ENCODE data around the gene MAST1.
A peak's percentile ranks its signal among the peaks of the same experiment; 100 is the strongest.
"Not testable (repeated sequence)": the region's sequence is repeated elsewhere in the genome, so short reads cannot be mapped to it uniquely, and the experiment has no call there.

The MAST1 gene

DNA sequence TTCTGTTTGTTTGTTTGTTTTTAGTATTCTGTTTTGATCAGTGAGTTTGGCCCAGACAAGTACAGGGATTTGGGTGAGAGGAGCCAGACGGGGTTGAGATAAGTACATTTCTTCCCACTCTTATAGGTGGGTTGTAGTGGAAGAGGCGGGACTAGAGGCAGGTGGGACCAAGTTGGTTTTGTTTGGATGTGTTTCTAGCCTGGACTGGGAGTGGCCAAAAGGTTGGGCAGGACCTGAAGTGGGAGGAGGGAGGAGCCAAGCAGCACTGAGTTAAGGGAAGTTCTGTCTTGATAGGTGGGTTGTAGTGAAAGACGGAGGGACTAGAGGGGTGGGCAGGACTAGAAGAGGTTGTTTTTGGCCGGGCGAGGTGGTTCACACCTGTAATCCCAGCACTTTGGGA, 33.9 kb downstream of the MAST1 start:
- no peak for DNase-seq

DNA sequence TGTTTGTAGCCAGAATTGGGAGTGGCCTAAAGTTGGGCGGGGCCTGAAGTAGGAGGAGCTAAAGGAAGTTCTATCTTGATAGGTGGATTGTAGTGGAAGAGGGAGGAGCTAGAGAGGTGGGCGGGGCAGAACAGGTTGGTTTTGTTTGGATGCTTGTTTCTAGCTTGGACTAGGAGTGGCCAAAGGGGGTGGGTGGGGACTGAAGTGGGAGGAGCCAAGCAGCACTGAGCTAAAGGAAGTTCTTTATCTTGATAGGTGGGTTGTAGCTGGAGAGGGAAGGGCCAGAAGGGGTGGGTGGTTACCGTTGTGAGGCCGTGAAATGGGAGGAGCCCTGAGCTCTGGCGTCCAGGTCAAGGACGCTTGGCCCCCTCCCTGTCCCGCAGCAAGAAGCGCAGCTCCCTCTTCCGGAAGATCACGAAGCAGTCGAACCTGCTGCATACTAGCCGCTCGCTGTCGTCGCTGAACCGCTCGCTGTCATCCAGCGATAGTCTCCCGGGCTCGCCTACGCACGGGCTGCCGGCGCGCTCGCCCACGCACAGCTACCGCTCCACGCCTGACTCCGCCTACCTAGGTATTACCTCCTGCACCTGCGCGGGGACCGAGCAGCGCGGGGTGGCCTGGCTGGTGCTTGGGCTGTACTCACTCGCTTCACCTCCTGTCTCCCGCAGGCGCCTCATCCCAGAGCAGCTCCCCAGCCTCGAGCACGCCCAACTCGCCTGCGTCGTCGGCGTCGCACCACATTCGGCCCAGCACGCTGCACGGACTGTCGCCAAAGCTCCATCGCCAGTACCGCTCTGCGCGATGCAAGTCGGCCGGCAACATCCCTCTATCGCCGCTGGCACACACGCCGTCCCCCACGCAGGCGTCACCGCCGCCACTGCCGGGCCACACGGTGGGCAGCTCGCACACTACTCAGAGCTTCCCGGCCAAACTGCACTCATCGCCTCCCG, 34.9 kb downstream of the MAST1 start:
- DNase-seq, result no peak

DNA sequence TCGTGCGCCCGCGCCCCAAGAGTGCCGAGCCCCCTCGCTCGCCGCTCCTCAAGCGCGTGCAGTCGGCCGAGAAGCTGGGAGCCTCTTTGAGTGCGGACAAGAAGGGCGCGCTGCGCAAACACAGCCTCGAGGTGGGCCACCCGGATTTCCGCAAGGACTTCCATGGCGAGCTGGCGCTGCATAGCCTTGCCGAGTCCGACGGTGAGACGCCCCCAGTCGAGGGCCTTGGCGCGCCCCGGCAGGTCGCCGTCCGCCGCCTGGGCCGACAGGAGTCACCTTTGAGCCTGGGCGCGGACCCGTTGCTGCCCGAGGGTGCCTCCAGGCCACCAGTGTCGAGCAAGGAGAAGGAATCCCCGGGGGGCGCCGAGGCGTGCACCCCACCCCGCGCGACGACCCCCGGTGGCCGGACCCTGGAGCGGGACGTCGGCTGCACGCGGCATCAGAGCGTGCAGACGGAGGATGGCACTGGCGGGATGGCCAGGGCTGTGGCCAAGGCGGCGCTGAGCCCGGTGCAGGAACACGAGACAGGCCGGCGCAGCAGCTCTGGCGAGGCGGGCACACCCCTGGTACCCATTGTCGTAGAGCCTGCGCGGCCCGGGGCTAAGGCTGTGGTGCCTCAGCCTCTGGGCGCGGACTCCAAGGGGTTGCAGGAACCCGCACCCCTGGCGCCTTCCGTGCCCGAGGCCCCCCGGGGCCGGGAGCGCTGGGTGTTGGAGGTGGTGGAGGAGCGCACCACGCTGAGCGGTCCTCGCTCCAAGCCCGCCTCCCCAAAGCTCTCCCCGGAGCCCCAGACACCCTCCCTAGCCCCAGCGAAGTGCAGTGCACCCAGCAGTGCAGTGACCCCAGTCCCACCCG, 35.8 kb downstream of the MAST1 start:
- no peak for DNase-seq

DNA sequence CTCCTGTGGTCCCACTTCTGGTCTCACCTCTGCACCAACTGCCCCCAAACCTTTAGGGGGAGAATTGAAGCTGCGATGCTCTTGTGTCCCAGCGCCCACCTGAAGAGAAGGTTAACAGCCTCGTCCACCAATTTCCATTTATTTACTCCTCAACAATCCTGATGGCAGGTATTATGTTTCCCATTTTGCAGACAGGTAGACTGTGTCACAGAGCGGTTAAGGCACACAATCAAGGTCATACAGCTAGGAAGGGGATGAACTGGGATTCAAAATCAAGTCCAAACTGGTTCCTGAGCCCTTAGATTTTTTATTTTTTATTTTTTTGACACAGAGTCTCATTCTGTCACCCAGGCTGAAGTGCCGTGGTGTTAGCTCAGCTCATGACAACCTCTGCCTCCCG, 36.8 kb downstream of the MAST1 start:
- DNase-seq, result no peak

DNA sequence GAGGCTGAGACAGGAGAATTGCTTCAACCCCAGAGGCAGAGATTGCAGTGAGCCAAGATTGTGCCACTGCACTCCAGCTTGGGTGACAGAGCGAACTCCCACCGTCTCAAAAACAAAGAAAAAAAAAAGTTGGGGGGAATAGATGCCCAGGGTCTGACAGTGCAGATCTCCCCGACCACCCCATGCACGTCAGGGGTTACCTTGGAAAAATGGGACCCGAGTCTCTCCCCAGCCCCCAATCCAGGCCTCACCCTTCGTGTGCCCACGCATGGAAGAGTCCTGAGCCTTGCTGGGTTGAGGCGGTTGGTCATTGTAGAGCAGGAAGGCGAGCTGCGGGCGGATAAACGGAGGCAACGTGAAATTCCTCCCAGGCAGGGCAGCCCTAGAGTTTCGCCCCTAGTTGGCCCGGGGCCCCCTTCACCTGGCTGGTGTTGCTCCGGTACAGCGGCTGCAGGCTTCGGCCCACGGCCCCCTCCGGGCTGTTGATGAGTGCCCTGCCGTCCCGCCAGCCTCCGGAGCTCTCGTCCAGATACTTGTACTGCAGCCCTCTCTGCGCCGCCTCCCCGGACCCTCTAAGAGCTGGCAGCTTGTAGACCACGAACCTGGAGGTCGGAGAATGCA, 42.3 kb downstream of the MAST1 start:
- DNase-seq, result peak in 7 of 14 donors; percentile 33 to 66 (median 48)

DNA sequence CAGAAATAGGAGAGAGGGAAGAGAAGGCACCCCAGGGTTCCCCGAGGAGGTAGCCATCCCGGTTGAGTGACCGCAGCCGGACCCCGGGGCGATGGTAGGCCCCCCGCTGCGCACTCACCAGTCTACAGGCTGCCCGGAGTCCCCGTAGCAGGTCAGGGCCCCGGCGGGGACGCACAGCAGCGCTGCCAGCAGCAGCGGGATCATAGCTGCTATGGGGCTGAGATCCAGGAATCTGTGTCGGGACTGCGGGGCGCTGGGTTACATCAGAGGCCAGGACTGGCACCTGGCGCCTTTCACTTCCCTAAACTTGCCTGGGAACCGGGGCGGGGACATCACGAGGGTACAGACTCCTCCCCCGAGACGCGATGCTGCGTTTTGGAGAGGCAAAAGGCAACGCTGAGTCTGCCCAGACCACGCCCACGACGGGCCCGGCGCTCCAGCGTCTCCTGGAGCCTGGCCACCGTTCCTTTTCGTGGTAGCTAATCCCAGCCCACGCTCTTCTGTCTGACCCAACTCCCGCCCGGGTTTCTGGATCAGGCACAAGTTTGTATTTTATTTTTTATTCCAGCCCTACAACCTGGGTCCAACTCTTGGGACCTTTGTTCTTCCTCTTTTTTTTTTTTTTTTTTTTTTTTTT, 43.0 kb downstream of the MAST1 start, which contains the start of gene DNASE2:
Gene DNASE2 (minus strand): TSS at position 278 of the 637 bp plus-strand sequence. CDS start 74 bp downstream, at position 204.
- DNase-seq, result peak; percentile 25 to 88 (median 77)

DNA sequence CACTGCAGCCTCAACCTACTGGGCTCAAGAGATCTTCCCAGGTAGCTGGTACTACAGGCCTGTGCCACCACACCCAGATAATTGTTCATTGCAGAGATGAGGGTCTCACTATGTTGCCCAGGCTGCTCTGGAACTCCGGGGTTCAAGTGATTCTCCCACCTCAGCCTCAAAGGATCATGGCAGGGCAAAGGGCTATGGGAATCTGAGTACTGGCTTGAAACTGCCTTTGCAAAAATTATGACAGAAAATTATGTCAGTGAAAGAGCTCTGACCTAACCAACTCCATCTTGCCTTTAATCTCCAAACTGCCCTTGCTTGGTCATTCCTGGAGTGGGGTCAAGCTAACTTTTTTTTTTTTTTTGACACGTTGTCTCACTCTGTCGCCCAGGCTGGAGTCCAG, 44.3 kb downstream of the MAST1 start:
- no peak for DNase-seq

DNA sequence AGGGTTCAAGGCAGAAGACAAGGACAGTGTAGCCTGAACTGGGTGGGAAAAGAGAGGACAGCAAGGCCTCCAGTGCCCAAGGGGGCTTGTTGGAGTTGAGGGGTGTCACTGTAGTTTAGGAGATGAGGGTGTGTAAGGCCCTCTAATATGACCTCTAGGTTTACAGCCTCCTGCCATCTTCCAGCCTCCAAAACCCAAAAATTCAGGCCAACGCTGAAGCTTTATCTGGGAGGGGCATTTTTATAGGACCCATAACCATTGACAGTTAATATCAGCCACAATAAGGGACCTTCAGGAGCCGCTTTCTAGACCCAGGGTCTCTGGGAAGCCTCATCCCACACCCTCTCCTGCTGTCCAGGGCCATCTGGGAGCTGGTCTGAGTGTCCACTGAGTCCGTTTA, 45.9 kb downstream of the MAST1 start:
- DNase-seq, result no peak

DNA sequence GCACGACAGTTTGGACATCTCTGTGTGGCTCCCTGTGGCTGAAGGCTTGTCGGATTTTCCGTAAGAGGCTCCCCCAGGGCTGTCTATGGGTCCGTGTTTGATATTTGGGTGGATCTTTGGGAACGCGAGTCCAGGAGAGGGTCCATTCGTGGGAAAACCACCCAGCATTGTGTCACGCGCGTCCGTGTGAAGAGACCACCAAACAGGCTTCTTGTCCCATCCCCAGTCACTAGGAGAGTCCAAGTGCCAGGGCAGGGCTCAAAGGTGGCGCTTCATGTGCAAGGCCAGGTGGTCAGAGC, 46.3 kb downstream of the MAST1 start:
- DNase-seq, result no peak

DNA sequence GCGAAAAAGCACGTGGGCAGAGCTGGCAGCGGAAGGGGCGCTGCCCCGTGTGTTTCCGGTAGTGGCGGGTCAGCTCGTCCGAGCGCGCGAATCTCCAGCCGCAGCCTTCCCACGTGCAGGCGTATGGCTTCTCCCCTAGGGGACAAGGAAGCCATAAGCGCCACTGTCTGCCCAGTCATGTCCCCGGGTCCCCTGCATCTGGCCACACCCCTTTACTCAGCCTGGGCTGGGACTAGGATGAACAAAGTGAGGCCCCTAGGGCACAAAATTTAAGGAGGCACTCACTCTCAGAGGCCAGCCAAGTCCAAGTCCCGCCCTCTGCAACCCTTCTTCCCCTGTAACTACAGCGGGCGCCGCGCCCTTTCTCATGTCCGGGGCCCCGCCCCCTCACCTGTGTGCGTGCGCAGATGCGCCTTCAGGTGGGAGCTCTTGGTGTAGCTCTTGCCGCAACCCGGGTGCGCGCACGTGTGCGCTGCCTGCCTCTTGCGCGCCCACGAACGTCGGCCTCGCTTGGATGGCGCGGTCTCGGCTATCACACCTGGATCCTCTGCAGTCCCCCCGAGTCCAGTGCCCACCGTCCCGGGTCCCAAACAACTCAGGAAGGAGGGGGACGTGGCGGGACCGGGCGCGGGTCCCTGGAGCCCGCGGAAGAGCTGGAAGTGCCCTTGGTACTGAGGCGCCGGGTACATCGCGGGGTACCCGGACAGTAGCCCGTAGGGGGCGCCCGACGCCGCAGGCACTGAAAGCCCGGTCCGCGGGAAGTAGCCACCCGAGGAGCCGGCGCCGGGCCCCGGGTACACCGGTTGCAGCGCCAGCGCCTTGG, 46.8 kb downstream of the MAST1 start:
- peak in 10 of 14 donors; percentile 2 to 66 (median 16) for DNase-seq

DNA sequence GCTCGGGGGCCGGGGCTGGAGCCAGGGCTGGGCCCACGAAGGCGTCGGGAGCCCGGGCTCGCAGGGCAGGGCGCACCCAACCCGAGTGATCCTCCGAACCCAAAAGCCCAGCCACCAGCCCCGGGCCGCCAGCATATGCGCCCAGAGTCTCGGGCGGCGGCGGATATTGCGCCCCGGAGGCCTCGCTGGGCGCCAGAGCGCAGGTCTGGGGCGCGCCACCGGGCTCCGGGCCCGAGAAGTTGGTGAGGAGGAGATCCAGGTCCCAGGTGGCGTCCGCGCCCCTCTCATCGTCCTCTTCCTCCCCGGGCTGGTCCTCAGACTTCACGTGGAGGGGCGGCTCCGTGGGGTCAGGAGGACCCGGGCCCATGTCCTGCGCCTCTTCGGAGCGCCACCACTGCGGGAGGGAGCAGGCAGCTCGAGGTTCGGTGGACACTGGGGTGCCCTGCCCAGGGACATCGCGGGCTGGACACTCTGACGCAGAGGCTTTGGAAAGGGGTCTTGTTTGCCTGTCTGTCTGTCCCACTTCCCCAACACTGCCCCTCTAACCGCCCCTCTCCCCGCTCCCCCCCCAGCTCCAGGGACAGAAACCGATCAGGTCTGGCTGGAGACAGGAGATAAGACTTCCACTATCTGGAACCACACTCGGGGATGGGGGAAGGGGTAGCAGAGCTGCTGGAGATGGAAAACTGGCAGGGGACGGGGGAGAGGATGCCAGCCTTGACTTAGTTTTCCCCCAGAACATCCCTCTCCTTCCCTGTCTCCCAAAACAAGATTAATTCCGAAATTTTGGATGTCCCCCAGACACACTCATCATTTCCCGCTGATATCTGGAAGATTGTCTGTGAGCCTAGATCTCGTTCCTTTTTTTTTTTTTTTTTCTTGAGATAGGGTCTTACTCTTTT, 47.7 kb downstream of the MAST1 start:
- peak in 1 of 14 donors; percentile 25 for DNase-seq

DNA sequence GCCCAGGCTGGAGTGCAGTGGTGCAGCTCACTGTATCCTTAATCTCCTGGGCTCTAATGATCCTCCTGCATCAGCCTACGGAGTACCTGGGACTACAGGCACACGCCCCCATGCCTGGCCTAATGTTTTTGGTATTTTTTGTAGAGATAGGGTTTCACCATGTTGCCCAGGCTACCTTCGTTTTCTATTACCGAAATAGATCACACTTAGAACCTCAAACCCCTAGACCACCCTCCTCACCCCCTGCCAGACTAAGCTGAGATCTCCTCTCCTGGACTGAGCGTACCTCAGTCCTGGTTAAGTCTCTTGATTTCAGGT, 48.3 kb downstream of the MAST1 start:
- DNase-seq, result no peak

DNA sequence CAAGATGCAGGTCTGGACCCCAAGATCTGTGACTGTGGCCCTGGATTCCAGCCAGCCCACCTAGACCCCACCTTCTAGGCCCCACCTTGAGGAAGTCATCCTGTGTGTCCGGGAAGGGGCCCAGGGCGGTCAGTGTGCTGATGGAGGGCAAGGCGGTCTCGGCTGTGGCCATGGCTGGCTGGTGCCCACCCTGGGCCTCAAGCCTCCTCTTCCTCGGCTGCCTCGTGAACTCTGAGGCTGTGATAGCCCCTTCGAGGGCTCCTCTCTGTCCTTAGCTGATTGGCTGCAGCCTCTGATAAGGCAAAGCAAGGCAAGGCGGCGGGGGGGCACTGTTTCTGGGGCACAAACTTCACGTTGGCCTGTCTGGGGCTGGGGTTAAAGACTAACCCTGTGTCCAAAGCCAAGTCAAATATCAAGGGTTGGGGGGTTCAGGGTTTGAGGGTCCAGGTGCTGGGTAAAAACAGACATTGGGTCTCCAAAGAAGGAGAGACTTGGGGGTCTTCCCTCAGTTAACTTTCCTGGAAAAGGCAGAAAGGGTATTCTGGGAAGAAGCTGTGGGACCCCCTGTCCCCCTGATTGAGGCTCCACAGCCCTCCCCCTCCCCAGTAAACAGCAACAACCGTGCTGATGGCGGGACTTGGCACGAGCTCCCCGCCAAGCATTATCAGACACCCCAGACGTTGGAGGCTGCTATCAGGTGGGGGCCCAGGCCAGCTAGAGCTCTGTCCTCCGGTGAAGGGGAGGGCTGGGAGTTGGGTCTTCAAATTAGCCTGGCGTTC, 48.8 kb downstream of the MAST1 start, which contains the start of gene KLF1:
Gene KLF1 (minus strand): TSS at position 233 of the 779 bp plus-strand sequence. CDS start 61 bp downstream, at position 172.
- no peak for DNase-seq

DNA sequence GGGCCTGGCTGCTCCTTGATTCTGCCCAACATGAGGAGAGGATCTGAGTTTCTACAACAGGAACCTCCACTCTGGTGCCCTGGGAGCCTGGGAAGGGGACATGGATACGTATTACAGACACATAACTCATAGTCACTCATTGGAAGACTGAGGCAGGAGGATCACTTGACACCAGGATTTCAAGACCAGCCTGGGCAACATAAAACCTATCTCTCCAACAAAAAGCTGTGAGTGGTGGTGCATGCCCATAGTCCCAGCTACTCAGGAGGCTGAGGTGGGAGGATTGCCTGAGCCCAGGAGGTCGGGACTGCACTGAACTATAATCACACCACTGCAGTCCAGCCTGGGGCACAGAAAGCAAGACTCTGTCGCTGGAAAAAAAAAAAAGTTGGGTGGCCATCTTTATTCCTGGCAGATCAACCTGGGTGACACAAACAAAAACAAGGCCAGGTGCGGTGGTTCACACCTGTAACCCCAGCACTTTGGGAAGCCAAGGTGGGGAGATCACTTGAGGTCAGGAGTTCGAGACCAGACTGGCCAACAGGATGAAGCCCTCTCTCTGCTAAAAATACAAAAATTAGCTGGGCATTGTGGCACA, 49.8 kb downstream of the MAST1 start:
- DNase-seq, result no peak

DNA sequence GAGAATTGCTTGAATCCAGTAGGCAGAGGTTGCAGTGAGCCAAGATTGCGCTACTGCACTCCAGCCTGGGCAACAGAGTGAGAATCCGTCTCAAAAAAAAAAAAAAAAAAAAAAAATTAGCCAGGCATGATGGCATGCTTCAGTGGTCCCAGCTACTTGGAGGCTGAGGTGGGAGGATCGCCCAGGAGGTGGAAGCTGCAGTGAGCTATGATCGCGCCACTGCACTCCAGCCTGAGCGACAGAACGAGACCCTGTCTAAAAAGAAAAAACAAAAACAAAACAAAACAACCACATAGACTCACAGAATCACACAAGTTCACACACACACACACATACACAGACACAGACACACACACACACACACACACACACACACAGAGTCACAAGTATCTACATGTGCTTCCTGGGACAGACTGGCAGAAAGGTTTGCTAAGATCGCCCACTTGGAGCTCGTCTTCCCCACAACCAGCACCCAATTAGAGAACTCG, 52.0 kb downstream of the MAST1 start:
- not testable (repeated sequence) for DNase-seq

DNA sequence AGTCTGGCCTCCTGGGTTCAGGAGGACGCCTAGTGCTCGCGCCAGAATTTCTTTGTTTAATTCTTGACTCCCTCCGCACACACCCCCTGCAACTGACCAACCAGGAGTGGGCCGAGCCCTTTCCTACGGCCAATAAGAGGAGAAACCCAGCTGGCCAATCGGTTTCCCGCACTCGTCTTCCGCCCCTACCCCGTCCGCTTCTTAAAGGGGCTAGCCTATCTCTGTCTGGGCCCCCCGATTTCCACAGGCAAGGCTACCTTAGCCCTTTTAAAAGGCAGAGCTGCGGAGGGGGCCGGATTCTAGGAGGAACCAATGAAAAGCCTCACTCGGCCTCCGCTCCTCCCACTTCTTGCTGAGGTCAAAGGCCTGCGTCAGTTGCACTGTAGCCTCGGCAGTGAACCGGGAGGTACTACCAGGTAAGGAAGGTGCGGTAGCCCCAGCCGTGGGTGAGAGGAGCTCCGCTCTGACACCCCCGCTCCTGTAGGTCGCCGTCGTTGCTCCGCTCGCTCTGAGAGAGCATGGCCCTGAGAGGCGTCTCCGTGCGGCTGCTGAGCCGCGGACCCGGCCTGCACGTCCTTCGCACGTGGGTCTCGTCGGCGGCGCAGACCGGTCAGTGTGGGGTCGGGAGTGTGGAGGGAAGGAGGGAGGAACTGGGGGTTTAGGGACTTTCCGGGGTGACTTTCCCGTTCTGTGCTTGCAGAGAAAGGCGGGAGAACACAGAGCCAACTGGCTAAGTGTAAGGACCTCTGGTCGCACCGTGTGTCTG, 52.7 kb downstream of the MAST1 start, which contains the start of gene GCDH:
Gene GCDH (plus strand): TSS at position 374 of the 766 bp plus-strand sequence. CDS start 145 bp downstream, at position 519.
- DNase-seq, result peak; percentile 81 to 99 (median 96)

DNA sequence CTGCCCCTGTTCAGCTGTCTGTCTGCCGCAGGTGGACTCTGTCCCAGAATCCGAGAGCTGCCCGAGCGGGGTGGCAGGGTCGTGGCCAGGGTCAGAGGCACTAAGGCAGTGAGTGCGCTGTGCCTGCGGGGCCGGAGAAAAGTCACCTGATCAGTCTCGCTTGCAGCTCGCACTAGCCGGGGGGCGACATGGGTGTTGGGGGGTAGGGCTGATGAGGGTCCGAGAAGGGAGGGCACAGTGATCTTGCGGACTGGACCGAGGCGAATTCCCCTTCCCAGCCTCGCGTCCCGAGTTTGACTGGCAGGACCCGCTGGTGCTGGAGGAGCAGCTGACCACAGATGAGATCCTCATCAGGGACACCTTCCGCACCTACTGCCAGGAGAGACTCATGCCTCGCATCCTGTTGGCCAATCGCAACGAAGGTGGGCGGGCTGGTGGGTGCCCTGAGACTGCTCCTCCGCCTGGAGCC, 53.3 kb downstream of the MAST1 start:
- no peak for DNase-seq

DNA sequence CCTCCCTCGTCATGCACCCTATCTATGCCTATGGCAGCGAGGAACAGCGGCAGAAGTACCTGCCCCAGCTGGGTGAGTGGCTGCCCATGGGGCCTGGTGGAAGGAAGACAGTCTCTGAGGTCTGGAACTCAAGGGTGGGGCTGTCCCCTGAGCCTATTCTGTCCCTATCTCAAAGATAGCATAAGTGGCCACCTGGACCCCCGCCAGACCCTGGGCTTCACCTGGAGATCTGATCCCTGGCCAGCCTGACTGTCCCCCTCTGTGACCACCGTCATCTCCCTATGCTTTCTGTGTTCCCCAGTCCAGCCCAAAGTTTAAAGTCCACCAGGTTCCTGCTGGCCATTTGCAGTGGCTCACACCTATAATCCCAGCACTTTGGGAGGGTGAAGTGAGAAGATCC, 55.3 kb downstream of the MAST1 start:
- no peak for DNase-seq
